Dermis blood vessel endothelial cell (primary cell): ENCODE results near the gene TMCC3. TPM values are rescaled to one million over a fixed set of nuclear protein-coding genes. Genes with fewer than 3 reads are reported as not detected.
"Not testable (repeated sequence)": the region's sequence is repeated elsewhere in the genome, so short reads cannot be mapped to it uniquely, and the experiment has no call there.

Source experiments
- DNase-seq: peaks from one replicate; pipeline ENCODE4 v3.0.0; 2010
- total RNA-seq: library from RNA; depleted of rRNA; stranded (reverse); fragments of >200 nt; gene quantifications from 2 replicates; pipeline ENCODE4 v1.2.3, GENCODE V29; 2014

The TMCC3 gene
- total RNA-seq, 1 donor from 2014 or later: 34.5 TPM

DNA sequence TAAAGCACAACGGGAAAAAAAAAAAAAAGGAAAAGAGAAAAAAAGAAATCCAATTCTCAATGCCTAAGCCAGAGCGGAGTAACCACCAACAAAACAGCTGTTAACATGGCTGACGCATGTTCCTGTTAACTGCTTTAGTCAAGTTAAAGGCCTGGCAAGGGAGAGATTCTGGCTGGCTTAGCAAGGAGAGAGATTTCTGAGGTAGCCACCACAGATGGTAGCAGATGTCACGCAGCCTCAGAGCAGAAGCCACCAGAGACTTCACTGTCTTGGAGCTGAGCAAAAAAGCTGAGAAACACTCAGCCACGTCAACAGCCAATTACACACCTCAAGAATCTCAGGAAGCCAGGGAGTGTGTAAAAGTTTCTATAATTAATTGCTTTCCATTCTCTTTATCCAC lies 87.1 kb downstream of the TMCC3 start:
- DNase-seq: no peak

DNA sequence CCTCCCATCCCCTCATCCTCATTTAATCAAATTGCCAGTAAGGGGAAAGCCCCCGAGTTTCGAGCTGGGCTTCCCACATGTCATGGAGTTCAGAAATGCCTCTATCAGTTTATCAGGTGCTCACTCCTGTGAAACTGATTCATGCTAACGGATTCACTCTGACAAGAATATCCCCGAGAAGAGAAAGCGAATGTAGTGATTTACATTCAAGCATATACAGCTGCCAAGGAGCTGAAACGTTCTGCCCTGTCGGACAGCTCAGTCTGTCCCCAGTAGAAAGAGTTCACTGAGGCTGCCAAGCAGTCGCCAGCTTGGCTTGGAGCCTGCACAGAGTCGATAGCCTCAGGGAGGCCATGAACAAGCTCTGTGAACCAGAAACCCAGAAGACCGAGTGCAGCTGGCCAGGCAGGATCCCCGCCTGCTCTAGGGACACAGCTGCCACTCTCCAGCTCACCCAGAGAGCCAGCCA lies 88.4 kb downstream of the TMCC3 start:
- no peak for DNase-seq

- peak; percentile 80 for DNase-seq
These were observed 89.7 kb downstream of the TMCC3 start for GRCh38 chr12:94560431-94561221.

DNA sequence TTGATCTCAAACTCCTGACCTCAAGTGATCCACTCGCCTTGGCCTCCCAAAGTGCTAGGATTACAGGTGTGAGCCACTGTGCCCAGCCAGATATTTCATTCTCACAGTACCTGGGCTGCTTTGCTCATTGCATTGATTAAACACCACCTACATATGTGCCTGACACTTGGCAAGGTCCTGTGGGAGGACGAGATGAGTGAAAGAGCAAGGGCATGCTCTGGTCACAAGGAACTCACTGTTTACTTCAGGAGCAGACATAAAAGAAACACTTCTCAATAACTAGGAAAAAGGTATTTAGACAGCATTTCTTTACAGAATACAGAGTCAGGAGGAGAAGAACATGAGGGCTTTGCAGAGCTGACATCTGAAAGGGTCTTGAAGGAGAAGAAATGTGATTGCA lies 91.7 kb downstream of the TMCC3 start:
- no peak for DNase-seq

DNA sequence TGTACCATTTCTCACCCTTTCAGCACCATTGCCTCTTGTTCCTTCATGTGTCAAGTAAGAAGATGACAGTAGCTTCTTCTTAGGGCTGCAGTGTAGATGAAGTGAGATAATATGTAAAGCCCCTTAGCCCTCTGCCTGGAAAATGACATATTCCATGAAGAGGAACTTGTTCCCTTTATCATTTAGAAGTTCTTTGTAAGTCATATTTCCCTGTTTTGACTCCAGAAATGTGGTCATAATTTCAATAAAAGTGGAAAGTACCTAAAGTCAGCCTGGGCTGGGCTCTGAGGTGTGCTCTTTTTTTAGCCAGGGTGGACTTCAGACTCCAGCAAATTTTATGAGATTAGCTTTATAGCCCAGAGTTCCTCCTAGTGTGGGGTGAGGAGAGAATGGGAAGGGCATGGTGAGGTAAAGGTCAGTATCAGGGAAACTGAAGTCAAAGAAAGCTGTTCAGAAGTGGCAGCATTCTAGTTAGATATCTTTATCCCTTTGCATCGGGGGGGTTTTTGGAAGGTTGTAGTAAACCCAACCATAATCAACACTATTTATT lies 92.5 kb downstream of the TMCC3 start:
- DNase-seq: no peak

DNA sequence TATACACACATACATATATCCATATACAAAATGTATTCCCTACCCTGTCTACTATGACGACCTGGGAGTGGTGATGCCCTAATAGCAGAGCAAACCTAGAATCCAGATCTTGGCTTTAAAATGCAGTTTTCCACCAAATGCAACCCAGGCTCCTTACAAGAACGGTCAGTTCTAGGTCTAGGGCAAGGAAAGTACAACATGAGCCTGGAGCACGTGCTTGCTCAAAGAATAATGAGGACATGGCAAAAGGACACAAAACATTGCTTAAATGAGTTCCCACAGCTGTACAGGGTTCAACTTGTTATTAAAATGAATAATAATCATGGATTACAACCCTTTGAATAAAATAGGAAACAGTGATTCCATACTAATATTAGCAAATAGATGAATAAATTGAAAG lies 94.7 kb downstream of the TMCC3 start:
- no peak for DNase-seq

GRCh38 chr12:94553875-94554274 lies 96.5 kb downstream of the TMCC3 start:
- no peak for DNase-seq

GRCh38 chr12:94553130-94553519 lies 97.2 kb downstream of the TMCC3 start:
- DNase-seq: peak; percentile 82

DNA sequence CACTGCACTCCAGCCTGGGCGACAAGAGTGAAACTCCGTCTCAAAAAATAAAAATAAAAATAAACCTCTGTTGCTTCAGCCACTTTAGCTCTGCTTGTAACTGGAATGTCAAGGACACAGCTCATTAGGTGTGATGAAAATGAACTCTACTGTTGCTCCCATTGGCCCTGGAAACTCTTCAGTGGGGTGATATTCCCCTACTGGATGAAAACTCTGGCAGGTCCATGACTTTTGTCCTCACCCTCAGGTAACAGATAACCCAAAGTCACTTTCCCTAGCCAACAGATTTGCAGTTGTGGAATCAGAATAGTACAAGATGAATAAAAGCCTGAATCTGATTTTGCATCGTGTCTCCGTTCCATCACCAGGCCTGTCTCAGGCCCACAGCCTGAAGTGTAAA lies 98.5 kb downstream of the TMCC3 start:
- no peak for DNase-seq

- no peak for DNase-seq
These were observed 99.4 kb downstream of the TMCC3 start for GRCh38 chr12:94550964-94551363.

- not testable (repeated sequence) for DNase-seq
These were observed 101.5 kb downstream of the TMCC3 start for GRCh38 chr12:94548833-94549232.

GRCh38 chr12:94545935-94546771 lies 104.2 kb downstream of the TMCC3 start:
- DNase-seq: peak; percentile 92

- no peak for DNase-seq
These were observed 106.0 kb downstream of the TMCC3 start for GRCh38 chr12:94544355-94544754.

- DNase-seq: no peak
These were observed 112.0 kb downstream of the TMCC3 start for GRCh38 chr12:94538318-94538717.

GRCh38 chr12:94536040-94536965 lies 114.1 kb downstream of the TMCC3 start:
- DNase-seq: no peak

- no peak for DNase-seq
These were observed 114.8 kb downstream of the TMCC3 start for GRCh38 chr12:94535510-94535921.

- no peak for DNase-seq
These were observed 115.4 kb downstream of the TMCC3 start for GRCh38 chr12:94534774-94535509.

DNA sequence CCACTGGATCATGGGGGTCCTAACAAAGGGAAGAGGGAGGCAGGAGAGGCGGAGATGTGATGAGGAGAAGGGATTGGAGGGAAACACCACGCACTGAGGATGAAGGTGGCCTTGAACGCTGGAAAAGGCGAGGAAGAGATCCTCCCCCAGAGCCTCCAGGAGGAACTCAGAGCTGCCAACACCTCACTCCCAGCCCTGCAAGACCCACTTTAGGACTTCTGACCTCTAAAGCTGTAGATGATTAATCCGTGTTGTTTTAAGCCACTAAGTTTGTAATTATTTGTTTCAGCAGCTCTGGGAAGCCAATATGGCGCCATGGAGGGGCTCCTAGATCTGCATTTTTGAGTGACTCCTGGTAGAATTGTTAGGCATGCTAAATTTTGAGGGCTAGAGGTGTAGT lies 116.1 kb downstream of the TMCC3 start:
- DNase-seq: no peak

DNA sequence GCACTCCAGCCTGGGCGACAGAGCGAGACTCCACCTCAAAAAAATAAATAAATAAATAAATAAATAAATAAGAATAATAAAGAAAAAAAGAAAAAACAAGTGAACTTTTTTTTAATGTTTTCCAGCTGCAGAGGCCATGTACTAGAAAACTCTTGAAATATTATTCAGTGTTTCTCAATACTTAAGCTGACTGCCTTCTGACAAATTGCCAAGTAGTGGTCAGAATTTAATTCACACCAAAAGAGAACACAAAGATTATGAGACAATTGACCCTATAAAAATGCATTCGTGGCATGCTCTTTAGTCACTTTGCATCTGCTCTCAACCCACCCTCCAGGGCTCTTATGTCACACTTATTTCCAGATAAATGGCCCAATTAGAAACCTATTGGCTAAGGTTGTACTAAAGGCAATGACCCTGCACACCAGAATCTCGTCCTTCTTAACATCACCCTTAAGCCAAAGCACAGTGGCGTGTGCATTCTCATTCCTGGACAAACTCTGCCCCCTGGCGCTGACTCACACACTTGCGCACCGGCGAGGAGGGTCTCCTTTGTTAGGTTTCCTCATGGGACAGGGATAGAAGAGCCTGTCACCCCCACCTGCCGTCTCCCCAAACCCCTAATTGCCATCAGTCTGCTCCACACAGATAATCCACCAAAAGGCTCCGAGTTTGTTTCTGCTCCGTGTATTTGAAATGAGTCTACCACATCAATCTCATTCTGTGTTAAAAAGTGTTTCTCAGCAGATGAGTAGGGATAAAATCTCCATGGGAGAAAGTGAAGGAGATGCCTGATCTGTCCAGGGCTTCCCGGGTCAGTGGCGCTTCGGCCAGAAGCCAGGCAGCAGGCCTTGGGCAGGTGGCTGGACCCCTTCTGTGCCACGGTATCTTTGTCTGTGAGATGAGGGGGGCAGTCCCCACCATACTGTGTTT lies 117.6 kb downstream of the TMCC3 start:
- peak; percentile 81 for DNase-seq

- no peak for DNase-seq
These were observed 119.1 kb downstream of the TMCC3 start for GRCh38 chr12:94531196-94531720.
